HUDEP-2 (cell line): ENCODE data around the gene MXRA7.
"Not testable (repeated sequence)": the region's sequence is repeated elsewhere in the genome, so short reads cannot be mapped to it uniquely, and the experiment has no call there.

Experiments
- DNase-seq, 76 experiments: peaks; one replicate each; lab custom pipeline; 2025; ENCODE audit not compliant: unreplicated experiment in 76 of 76; lab: John Stamatoyannopoulos, UW

The MXRA7 gene

GRCh38 chr17:76736349-76737081 lies 25.8 kb upstream of the MXRA7 start:
- peak in 60 of 76 experiments; percentile 18 to 75 (median 52) for DNase-seq

- no peak for DNase-seq
Observed at GRCh38 chr17:76735586-76736348, 25.0 kb upstream of the MXRA7 start.

GRCh38 chr17:76735006-76735405 lies 24.2 kb upstream of the MXRA7 start:
- peak in 5 of 76 experiments; percentile 7 to 29 (median 21) for DNase-seq

- no peak for DNase-seq
Observed at GRCh38 chr17:76734080-76734840, 23.5 kb upstream of the MXRA7 start.

- DNase-seq = no peak
Observed at GRCh38 chr17:76733618-76733957, 22.8 kb upstream of the MXRA7 start.

- peak in 3 of 76 experiments; percentile 10 to 23 (median 16) for DNase-seq
Observed at GRCh38 chr17:76732734-76733617, 22.2 kb upstream of the MXRA7 start.

- DNase-seq = not testable (repeated sequence)
Observed at GRCh38 chr17:76731800-76732733, 21.3 kb upstream of the MXRA7 start.

- DNase-seq = peak in 4 of 76 experiments; percentile 15 to 31 (median 25)
Observed at GRCh38 chr17:76727745-76728456, 17.1 kb upstream of the MXRA7 start.

GRCh38 chr17:76726776-76727718 lies 16.3 kb upstream of the MXRA7 start, which contains the start of gene METTL23:
METTL23 (plus strand) TSS chr17:76726839; CDS start chr17:76729711, 2,872 bp downstream.
- peak in 65 of 76 experiments; percentile 26 to 84 (median 69) for DNase-seq

- DNase-seq = peak in 75 of 76 experiments; percentile 53 to 98 (median 94)
Observed at GRCh38 chr17:76726231-76726775, 15.5 kb upstream of the MXRA7 start, which contains the start of gene JMJD6. JMJD6 (minus strand) TSS chr17:76726606; CDS start chr17:76726475, 131 bp downstream.

GRCh38 chr17:76725580-76726230 lies 14.9 kb upstream of the MXRA7 start:
- peak in 56 of 76 experiments; percentile 13 to 73 (median 50) for DNase-seq

- DNase-seq = no peak
Observed at GRCh38 chr17:76723812-76724211, 13.0 kb upstream of the MXRA7 start.

GRCh38 chr17:76722977-76723376 lies 12.2 kb upstream of the MXRA7 start:
- not testable (repeated sequence) for DNase-seq

GRCh38 chr17:76722279-76722678 lies 11.5 kb upstream of the MXRA7 start:
- no peak for DNase-seq

- DNase-seq = no peak
Observed at GRCh38 chr17:76721463-76721862, 10.7 kb upstream of the MXRA7 start.

- DNase-seq = no peak
Observed at GRCh38 chr17:76720941-76721340, 10.2 kb upstream of the MXRA7 start.
